Heart left ventricle (tissue), 13 donors: ENCODE data around the gene TBL1X.

Source experiments
- CTCF ChIP-seq, 12 donors: fragments of 200-600 bp; sonication (generic) in 4 of 12; IDR thresholded peaks; one replicate each; pipeline versions ENCODE4 v1.5.0 to v1.8.0; 2018 to 2022; ENCODE audit warnings: antibody characterized with exemption in 12 of 12, mild to moderate bottlenecking in 5 of 12
- POLR2A ChIP-seq, 2 donors: fragments of 450-650 bp; IDR thresholded peaks; one replicate each; pipeline ENCODE4 v1.6.1; 2017; ENCODE audit warnings: antibody characterized with exemption in 2 of 2, mild to moderate bottlenecking in 2 of 2, moderate library complexity in 2 of 2
- donor health status: ischemic (EF 13 %, LVEDD 7.1; RV severe dilation, severe dysfunction).
- donor health status: DM: no; HTN: yes; CAD: no.
- donor health status: DM: no; HTN: no; CAD: no.
- donor health status: ischemic (EF 25% LVEDD 6.9; RV normal size, moderate dysfunction).
- donor health status: ischemic (EF 25% LVEDD 5.7; RV mildly dilated, moderate dysfunction).
- donor health status: ischemic (EF 35%, LVEDD 5.7; RV mildly dilated, moderate dysfunction).
- donor health status: nonischemic (EF 11% LVEDD 7.7; RV severe dilation, severe dysfunction).
- donor health status: DM: yes; HTN: yes; CAD: no.
- donor health status: PGD.
- donor health status: ischemic (EF 29% LVEDD 5.4; RV normal size, mild dysfunction).
- donor health status: nonischemic (EF 23%, LVEDD 6.1; RV moderate dilation, normal function).

- TF ChIP-seq CTCF (IDR thresholded peaks at IDR 0.05), result no peak
- no peak for TF ChIP-seq POLR2A (IDR thresholded peaks at IDR 0.05)
Measured at GRCh38 chrX:9739130-9739529, 274.3 kb downstream of the TBL1X start.
